ENCODE data around the gene LRRC8A.

- no peak for TF ChIP-seq USF1 (IDR thresholded peaks at IDR 0.05)
- TF ChIP-seq MAX (IDR thresholded peaks at IDR 0.05), result no peak
- no peak for TF ChIP-seq CEBPB (IDR thresholded peaks at IDR 0.05)
- TF ChIP-seq EP300 (IDR thresholded peaks at IDR 0.05; ENCODE audit: borderline replicate concordance), result no peak
- no peak for TF ChIP-seq TAF1 (IDR thresholded peaks at IDR 0.05; ENCODE audit: low read depth)
- no peak for TF ChIP-seq TCF12 (IDR thresholded peaks at IDR 0.05; ENCODE audit: low read depth)
- no peak for TF ChIP-seq REST (IDR thresholded peaks at IDR 0.05; ENCODE audit: low read depth)
- TF ChIP-seq YY1 (IDR thresholded peaks at IDR 0.05; ENCODE audit: low read depth), result no peak
- no peak for TF ChIP-seq RAD21 (IDR thresholded peaks at IDR 0.05; ENCODE audit: low read depth)
- TF ChIP-seq TEAD4 (IDR thresholded peaks at IDR 0.05), result no peak
Measured at GRCh38 chr9:128905964-128906363, 24.0 kb downstream of the LRRC8A start.
